HEK293 (cell line): ENCODE results near the gene KIF14.
"Not testable (repeated sequence)": the region's sequence is repeated elsewhere in the genome, so short reads cannot be mapped to it uniquely, and the experiment has no call there.

Experiments
- CTCF ChIA-PET: fragments of 350-600 bp; formaldehyde crosslinking; extraction: SDS; loops from one replicate; lab custom pipeline; 2021; ENCODE audit warnings: antibody characterized with exemption; lab: Yijun Ruan, JAX
- POLR2A ChIA-PET: fragments of 300-600 bp; formaldehyde crosslinking; extraction: SDS; loops from one replicate; lab custom pipeline; 2020; ENCODE audit warnings: antibody characterized with exemption, inconsistent platforms; lab: Yijun Ruan, JAX
- H3K27ac ChIP-seq: fragments of 200-500 bp; sonication (Bioruptor generic); 2 replicates; pipeline ENCODE4 v1.5.1; 2014; ENCODE audit warnings: low read depth, low read length, control low read depth, inconsistent platforms; ENCODE audit errors: extremely low read depth
- H3K36me3 ChIP-seq, 2 experiments: fragments of 200-500 bp in 1 of 2; sonication (Bioruptor generic) in 1 of 2; 1 replicate in 1 of 2; 2 replicates in 1 of 2; pipeline ENCODE4 v1.5.1; 2014 to 2017; ENCODE audit warnings: inconsistent platforms in 2 of 2, low read length in 2 of 2; ENCODE audit not compliant: control insufficient read depth in 2 of 2, insufficient read depth in 1 of 2
- H3K4me1 ChIP-seq: fragments of 200-500 bp; sonication (Bioruptor generic); 2 replicates; pipeline ENCODE4 v1.5.1; 2014; ENCODE audit warnings: mild to moderate bottlenecking, low read length, inconsistent platforms; ENCODE audit not compliant: control insufficient read depth, insufficient read depth
- H3K4me3 ChIP-seq: 2 replicates; pipeline ENCODE4 v1.5.1; 2011; ENCODE audit warnings: low read depth, mild to moderate bottlenecking, control low read depth, low read length, moderate library complexity
- H3K9me3 ChIP-seq: fragments of 200-500 bp; sonication (Bioruptor generic); 2 replicates; pipeline ENCODE4 v1.5.1; 2014; ENCODE audit warnings: low read depth, low read length, inconsistent platforms; ENCODE audit not compliant: control insufficient read depth, insufficient read depth
- GLI2 ChIP-seq: fragments of 450-650 bp; formaldehyde crosslinking; IDR thresholded peaks from 2 replicates; pipeline ENCODE4; 2017; ENCODE audit warnings: missing biosample characterization, missing genetic modification characterization, low read depth, borderline replicate concordance
- GLIS1 ChIP-seq: fragments of 450-650 bp; formaldehyde crosslinking; IDR thresholded peaks from 2 replicates; pipeline ENCODE4 v1.5.1; 2016; ENCODE audit warnings: missing biosample characterization, missing genetic modification characterization
- SALL2 ChIP-seq: fragments of 450-650 bp; formaldehyde crosslinking; IDR thresholded peaks from 2 replicates; pipeline ENCODE4 v1.5.0; 2017; ENCODE audit warnings: missing biosample characterization, mild to moderate bottlenecking, missing genetic modification characterization, borderline replicate concordance
- SCRT2 ChIP-seq: fragments of 450-650 bp; formaldehyde crosslinking; IDR thresholded peaks from 2 replicates; pipeline ENCODE4 v1.5.1; 2016; ENCODE audit warnings: missing biosample characterization, missing genetic modification characterization
- SP3 ChIP-seq: fragments of 450-650 bp; formaldehyde crosslinking; IDR thresholded peaks from 2 replicates; pipeline ENCODE4 v1.5.1; 2016; ENCODE audit warnings: missing biosample characterization, missing genetic modification characterization
- ZBTB17 ChIP-seq: fragments of 450-650 bp; formaldehyde crosslinking; IDR thresholded peaks from 2 replicates; pipeline ENCODE4 v1.5.1; 2016; ENCODE audit warnings: missing biosample characterization, missing genetic modification characterization
- ZNF148 ChIP-seq: fragments of 450-650 bp; formaldehyde crosslinking; IDR thresholded peaks from 2 replicates; pipeline ENCODE4 v1.5.0; 2017; ENCODE audit warnings: missing biosample characterization, missing genetic modification characterization, borderline replicate concordance
- ZNF24 ChIP-seq: fragments of 450-650 bp; formaldehyde crosslinking; IDR thresholded peaks from 2 replicates; pipeline ENCODE4 v1.5.1; 2016; ENCODE audit warnings: missing biosample characterization, missing genetic modification characterization
- ZNF398 ChIP-seq: fragments of 450-650 bp; formaldehyde crosslinking; IDR thresholded peaks from 2 replicates; pipeline ENCODE4 v1.5.1; 2017; ENCODE audit warnings: missing biosample characterization, missing genetic modification characterization
- ZNF610 ChIP-seq: fragments of 450-650 bp; formaldehyde crosslinking; IDR thresholded peaks from 2 replicates; pipeline ENCODE4 v1.5.1; 2016; ENCODE audit warnings: missing biosample characterization, missing genetic modification characterization, borderline replicate concordance
- ZNF677 ChIP-seq: fragments of 450-650 bp; IDR thresholded peaks from 2 replicates; pipeline ENCODE4 v1.5.0; 2018; ENCODE audit warnings: missing biosample characterization, mild to moderate bottlenecking, missing genetic modification characterization, moderate library complexity
- ZNF791 ChIP-seq: fragments of 450-650 bp; formaldehyde crosslinking; IDR thresholded peaks from 2 replicates; pipeline ENCODE4 v1.5.1; 2016; ENCODE audit warnings: missing biosample characterization, missing genetic modification characterization
- TF ChIP-seq, protein P1 (sequence below): fragments of 450-650 bp; formaldehyde crosslinking; IDR thresholded peaks from 2 replicates; pipeline ENCODE4 v1.5.1; 2016; ENCODE audit warnings: missing biosample characterization, missing genetic modification characterization
- TF ChIP-seq, protein P2 (sequence below): fragments of 450-650 bp; formaldehyde crosslinking; IDR thresholded peaks from 2 replicates; pipeline ENCODE4 v1.5.1; 2016; ENCODE audit warnings: missing biosample characterization, missing genetic modification characterization

KIF14 gene

DNA sequence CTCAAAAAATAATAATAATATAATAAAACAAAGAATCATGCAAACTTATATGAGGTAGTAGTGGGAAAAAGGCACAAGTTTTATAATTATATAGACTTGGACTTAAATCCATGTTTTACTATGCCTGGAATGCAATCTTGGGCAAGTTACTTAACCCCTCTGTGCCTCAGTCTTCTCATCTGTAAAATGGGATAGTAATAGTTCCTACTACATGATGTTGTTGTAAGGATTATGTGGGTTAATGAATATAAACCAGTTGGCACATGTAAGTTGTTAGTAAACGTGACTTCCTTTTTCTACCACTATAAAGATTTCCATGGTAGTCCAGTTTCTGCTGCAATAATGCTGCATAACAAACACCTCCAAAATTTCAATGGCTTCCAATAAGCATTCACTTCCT lies 10.8 kb upstream of the KIF14 start:
- no peak overlapping the region for H3K4me3 ChIP-seq
- TF ChIP-seq ZBTB17 (tag by site-specific recombination): no peak
- no peak for TF ChIP-seq SP3 (tag by site-specific recombination)
- TF ChIP-seq ZNF398 (tag by site-specific recombination): no peak
- no peak for TF ChIP-seq SCRT2 (tag by site-specific recombination)
- TF ChIP-seq ZNF791 (tag by site-specific recombination): no peak
- TF ChIP-seq ZNF677: no peak
- TF ChIP-seq ZNF610 (tag by site-specific recombination): no peak
- TF ChIP-seq GLI2: no peak
- TF ChIP-seq, protein P1, sequence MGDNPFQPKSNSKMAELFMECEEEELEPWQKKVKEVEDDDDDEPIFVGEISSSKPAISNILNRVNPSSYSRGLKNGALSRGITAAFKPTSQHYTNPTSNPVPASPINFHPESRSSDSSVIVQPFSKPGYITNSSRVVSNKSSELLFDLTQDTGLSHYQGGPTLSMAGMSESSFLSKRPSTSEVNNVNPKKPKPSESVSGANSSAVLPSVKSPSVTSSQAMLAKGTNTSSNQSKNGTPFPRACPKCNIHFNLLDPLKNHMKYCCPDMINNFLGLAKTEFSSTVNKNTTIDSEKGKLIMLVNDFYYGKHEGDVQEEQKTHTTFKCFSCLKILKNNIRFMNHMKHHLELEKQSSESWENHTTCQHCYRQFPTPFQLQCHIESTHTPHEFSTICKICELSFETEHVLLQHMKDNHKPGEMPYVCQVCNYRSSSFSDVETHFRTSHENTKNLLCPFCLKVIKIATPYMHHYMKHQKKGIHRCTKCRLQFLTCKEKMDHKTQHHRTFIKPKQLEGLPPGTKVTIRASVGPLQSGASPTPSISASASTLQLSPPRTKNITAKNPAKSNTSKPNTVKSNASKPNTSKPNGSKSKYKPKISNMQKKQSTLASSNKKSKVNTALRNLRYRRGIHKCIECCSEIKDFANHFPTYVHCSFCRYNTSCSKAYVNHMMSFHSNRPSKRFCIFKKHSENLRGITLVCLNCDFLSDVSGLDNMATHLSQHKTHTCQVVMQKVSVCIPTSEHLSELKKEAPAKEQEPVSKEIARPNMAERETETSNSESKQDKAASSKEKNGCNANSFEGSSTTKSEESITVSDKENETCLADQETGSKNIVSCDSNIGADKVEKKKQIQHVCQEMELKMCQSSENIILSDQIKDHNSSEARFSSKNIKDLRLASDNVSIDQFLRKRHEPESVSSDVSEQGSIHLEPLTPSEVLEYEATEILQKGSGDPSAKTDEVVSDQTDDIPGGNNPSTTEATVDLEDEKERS (tag by site-specific recombination): no peak
- no peak for TF ChIP-seq ZNF24 (tag by site-specific recombination)
- no peak for TF ChIP-seq GLIS1 (tag by site-specific recombination)
- TF ChIP-seq ZNF148 (tag by site-specific recombination): no peak
- TF ChIP-seq SALL2 (tag by site-specific recombination): no peak
- TF ChIP-seq, protein P2, sequence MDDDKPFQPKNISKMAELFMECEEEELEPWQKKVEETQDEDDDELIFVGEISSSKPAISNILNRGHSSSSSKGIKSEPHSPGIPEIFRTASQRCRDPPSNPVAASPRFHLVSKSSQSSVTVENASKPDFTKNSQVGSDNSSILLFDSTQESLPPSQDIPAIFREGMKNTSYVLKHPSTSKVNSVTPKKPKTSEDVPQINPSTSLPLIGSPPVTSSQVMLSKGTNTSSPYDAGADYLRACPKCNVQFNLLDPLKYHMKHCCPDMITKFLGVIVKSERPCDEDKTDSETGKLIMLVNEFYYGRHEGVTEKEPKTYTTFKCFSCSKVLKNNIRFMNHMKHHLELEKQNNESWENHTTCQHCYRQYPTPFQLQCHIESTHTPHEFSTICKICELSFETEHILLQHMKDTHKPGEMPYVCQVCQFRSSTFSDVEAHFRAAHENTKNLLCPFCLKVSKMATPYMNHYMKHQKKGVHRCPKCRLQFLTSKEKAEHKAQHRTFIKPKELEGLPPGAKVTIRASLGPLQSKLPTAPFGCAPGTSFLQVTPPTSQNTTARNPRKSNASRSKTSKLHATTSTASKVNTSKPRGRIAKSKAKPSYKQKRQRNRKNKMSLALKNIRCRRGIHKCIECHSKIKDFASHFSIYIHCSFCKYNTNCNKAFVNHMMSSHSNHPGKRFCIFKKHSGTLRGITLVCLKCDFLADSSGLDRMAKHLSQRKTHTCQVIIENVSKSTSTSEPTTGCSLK (tag by site-specific recombination): no peak
- no peaks in the 10 kb centered on the region for H3K4me1 ChIP-seq
- POLR2A ChIA-PET: no interaction called here
- H3K9me3 ChIP-seq: no peaks in the 10 kb centered on the region
- H3K27ac ChIP-seq: no peak overlapping the region
- no peaks in the 10 kb centered on the region for H3K36me3 ChIP-seq
- CTCF ChIA-PET: interaction anchor here (0.7 to 1.6 kb wide), 2 partner anchors 10 to 168 kb away, joined by 3 to 9 read pairs; partner anchors contain the start of gene KIF14

GRCh38 chr1:200630515-200630899 lies 10.0 kb upstream of the KIF14 start:
- POLR2A ChIA-PET, H3K4me1 ChIP-seq, H3K4me3 ChIP-seq, H3K27ac ChIP-seq, H3K36me3 ChIP-seq, H3K9me3 ChIP-seq: not testable (repeated sequence)
- CTCF ChIA-PET: interaction anchor here (0.6 to 1.6 kb wide), 4 partner anchors 9 to 1512 kb away, joined by 3 to 9 read pairs (median 3); partner anchors contain the start of gene KIF14
